Activated T-helper 1 cell treated with Interleukin-2 at 50 U/mL for 16 hours (primary cell): ENCODE results near the gene BCAT1.

Experiments used
- DNase-seq: peaks from one replicate; pipeline ENCODE4 v3.0.0-alpha.2; 2020; ENCODE audit warnings: low read depth

The BCAT1 gene, protein sequence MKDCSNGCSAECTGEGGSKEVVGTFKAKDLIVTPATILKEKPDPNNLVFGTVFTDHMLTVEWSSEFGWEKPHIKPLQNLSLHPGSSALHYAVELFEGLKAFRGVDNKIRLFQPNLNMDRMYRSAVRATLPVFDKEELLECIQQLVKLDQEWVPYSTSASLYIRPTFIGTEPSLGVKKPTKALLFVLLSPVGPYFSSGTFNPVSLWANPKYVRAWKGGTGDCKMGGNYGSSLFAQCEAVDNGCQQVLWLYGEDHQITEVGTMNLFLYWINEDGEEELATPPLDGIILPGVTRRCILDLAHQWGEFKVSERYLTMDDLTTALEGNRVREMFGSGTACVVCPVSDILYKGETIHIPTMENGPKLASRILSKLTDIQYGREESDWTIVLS

DNA sequence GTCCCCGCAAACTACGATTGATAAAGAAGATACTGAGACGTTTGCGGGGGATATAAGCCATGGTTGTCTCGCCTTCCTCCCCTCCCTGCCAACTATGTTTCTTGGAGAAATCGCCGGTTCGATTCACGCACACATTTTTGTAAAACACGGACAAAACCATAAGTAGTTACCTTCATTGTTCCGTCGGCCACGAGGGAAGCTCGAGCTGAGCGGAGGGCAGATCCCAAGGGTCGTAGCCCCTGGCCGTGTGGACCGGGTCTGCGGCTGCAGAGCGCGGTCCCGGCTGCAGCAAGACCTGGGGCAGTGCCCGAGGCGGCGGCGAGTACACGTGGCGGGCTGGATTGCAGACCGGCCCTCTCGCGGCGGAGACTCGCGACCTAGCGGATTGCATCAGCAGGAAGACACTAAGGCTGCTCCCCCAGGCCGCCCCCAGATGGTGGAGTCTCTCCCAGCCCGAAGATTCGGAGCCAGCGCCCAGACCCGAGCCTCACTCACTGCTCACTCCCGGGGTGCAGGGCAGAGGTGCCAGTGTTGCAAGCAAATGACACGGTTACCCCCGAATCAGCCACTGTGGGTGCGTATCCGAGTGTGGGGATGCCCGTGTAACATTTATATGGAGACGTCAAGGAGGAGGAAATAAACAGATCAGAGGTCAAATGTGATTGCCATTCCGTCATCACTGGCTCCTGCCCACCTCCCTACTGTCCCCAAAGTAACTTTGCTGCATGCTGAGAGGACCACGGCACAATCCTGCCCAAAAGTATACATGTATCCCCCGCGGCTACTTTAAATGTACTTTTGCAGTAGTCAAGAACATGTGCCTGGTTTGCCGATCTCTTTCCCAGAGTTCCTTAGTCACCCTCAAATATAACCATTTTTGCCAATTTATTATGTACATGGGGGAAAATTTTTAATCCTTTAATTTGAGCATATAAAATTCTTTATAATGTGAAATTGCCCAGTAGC lies at the start of gene BCAT1:
Gene BCAT1 (minus strand): TSS at position 345 of the 966 bp plus-strand sequence. CDS start 169 bp downstream, at position 176.
- no peak for DNase-seq

DNA sequence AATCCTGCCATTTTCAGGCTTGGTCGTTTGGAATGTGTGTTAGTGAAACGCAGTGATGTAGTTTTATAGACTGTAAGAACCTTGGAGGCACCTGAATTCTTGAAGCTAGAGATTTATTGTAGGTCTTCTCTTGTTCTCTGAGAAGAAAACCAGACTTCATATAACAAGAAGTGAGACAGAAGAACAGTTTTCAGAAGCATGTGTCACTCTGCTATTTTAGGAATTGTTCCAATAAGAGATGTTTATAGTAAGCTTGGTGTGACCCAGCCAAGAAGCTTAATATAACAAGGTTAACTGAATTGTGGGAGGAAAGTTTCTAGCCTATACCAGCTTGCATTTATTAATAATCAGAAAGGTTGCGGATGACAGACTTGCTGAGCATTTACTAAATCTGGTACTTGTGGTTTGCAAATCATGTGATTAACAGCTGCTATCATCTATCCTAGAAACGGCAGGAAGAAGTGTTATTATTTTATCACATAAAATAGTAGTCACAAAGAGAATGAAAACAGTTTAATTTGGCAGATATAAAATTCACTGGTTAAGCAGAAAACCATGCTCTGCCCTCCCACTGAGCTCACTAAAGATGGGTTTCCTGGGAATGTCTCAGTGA lies 49.2 kb upstream of the BCAT1 start:
- no peak for DNase-seq

DNA sequence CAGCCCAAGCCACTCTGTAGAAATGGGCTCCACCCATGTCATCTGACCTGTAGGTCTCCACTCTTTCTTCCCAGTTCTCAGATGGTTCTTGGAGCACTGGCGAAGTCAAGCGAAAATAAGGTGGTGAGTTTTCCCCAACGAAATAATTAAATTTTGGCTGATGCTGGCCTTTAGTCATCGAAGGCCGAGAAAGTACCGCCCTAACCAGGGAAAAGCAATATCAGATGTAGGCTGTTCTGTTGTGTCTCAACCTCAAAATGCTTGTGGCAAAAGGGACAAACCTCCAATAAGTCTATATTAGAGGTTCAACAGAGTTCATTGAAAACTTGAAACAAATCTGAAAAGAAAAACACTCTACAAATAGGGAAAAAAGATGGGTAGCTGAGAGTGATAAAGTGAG lies 48.6 kb upstream of the BCAT1 start:
- no peak for DNase-seq

DNA sequence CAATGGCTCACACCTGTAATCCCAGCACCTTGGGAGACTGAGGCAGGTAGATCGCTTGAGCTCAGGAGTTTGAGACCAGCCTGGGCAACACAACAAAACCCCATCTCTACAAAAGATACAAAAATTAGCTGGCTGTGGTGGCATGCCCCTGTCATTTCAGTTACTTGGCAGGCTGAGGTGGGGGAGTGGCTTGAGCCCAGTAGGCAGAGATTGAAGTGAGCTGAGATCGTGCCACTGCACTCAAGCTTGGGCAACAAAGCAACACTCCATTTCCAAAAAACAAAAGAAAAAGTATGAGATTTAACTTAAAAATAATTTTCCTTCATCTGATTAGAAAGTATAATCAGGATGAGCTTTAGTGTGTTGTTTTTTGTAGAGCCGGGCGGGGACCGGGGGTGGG lies 47.9 kb upstream of the BCAT1 start:
- DNase-seq = no peak

DNA sequence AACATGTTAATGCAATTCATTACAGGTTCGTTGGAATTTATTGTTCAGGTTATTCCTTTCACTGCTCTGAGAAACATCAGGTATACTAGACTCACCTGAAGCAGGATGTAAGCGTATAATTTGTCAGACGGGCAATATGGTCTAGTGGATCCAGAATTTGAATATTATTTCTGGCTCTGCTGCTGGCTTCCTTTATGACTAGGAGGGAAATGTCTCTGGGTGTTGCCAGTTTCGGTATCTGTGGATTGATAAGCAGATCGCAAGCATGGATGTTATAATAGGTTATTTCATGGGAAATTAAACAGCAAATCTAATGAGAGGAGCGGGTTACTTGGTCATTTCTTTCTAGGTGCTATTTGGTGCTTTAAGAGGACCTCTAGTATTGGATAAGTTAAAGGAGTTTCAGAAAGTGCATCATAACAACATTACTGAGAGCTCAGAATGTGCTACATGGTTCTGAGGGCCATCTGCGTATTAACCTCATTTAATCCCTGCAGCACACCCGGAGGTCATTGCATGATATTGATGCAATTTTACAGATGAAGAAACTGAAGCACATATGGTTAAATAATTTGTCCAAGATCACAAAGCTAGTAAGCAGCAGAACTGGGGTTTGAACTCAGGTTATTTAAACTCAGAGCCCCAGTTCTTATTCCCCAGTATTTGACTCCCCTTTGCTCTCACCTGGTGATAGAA lies 47.3 kb upstream of the BCAT1 start:
- DNase-seq = no peak

GRCh38 chr12:24993793-24994192 lies 44.9 kb upstream of the BCAT1 start:
- DNase-seq = no peak

DNA sequence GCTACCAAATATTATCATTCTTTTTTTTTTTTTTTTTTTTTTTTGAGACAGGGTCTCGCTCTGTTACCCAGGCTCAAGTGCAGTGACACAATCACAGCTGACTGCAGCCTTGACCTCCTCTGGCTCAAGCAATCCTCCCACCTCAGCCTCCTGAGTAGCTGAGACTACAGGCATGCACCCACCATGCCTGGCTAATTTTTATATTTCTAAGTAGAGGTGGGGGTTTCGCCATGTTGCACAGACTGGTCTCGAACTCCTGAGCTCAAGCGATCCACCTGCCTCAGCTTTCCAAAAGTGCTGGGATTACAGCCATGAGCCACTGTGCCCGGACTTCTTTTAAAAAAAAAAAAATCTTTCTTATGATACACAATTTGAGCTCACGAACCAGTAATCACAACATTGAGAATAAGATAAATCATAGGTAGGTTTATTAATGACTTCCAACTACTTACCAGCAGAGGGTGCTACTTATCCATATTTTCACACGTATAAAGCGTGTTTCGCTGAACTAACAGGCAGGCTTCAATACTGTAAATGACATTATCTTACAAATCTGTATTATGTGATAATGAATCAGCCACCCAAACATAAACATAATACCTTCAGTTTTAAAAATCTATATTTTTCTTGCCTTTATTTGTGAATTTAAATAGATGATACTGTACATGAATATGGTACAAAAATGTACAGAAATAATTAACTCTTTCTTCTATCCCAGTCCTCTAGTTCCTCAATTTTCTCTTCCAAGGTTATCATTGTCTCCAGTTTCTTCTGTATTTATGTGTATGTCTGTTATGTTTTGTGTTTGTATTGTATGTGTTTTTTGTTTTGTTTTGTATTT lies 42.5 kb upstream of the BCAT1 start:
- no peak for DNase-seq

DNA sequence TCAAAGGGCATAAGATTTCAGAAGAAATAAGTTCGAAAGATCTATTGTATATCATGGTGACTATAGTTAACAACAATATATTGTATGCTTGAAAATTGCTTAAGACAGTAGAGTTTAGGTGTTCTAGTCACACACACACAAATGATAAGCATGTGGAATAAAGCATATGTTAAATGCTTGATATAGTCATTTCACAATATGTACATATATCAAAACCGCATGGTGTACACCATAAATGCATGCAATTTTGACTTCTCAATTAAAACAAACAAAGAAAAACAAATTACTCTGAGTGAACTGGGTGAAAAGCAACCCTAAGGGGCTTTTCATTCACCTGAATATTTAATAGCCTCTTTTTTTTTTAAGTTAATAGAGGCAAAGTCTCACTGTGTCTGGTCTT lies 40.3 kb upstream of the BCAT1 start:
- DNase-seq = no peak

DNA sequence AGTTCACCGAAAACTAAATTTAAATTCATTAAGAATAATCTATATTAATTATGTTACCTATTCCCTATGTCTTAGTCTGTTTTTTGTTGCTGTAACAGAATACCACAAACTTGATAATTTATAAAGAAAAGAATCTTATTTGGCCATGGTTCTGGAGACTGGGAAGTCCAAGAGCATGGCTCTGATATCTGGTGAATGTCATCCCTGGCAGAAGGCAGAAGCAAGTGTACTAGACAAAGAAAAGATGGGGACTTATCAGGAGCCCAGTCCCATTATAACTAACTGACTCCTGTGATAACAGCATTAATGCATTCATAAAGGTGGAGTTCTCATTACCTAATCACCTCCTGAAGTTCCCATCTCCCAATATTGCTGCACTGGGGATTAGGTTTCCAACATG lies 33.3 kb upstream of the BCAT1 start:
- DNase-seq = no peak

GRCh38 chr12:24979976-24980730 lies 31.3 kb upstream of the BCAT1 start:
- DNase-seq = no peak

GRCh38 chr12:24979329-24979728 lies 30.4 kb upstream of the BCAT1 start:
- DNase-seq = no peak

GRCh38 chr12:24977711-24978110 lies 28.8 kb upstream of the BCAT1 start:
- DNase-seq = no peak

DNA sequence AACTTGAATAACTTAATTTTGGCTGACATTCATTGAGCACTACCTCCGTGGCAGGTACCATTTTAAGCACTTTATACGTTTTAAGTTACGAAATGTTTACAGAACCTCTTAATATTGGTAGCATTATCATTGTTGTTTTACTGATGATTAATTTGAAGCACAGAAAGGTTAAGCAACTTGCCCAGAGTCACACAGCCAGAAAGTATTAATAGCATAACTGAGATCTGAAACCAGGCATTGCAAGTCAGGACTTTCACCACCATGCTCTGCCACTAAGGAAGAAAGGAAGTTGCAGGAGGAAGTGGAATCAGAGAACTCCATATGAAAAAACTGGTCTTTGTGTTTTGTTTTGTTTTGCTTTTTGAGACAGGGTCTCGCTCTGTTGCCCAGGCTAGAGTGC lies 28.2 kb upstream of the BCAT1 start:
- no peak for DNase-seq

GRCh38 chr12:24975425-24975824 lies 26.5 kb upstream of the BCAT1 start:
- DNase-seq = no peak

- no peak for DNase-seq
Observed at GRCh38 chr12:24974216-24974615, 25.3 kb upstream of the BCAT1 start.

- no peak for DNase-seq
Observed at GRCh38 chr12:24972078-24972477, 23.2 kb upstream of the BCAT1 start.

DNA sequence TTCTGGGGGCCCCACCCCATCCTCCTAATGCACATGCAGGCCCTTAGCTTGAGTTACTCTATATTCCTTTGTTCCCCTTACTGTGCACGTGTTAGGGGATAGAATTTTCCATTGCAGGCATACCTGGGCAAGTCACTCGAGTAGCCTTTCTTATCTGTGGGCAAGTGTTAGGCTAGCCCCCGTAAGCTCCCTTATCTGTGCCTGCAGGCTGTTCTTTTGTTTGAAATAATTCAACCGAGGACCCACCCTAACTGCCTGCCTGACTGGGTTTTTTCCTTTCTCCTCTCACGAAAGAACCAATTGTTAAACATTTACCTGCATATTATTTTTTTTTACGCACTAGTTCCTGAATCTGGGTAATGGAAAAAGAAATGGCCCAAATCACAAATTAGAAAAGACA lies 21.3 kb upstream of the BCAT1 start:
- no peak for DNase-seq

DNA sequence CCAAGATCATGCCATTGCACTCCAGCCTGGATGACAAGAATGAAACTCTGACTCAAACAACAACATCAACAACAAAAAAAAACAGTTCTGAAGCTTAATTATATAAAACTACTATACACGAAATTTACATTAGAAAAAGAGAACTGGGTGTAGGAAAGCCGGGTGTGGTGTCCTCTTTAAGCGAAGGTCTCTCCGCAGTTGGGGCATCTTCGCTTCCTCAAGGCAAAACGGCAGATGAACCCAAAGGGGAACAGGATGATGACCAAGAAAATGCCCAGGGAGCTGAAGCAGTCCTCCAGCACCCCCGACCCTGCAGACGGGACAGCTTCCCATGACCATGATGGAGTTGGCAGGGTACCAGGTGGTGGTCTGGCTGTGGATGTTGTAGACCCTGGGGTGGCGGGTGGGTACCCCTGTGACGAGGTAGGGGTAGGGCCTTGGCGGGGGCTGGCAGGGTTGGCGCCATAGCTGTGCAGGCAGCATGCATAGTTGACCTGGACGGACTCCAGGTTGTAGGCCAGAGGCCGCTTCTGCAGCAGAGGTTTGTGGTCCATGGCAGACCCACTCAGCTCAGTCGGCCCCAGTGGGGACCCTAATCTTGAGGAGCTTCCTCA lies 18.2 kb upstream of the BCAT1 start:
- DNase-seq = no peak

DNA sequence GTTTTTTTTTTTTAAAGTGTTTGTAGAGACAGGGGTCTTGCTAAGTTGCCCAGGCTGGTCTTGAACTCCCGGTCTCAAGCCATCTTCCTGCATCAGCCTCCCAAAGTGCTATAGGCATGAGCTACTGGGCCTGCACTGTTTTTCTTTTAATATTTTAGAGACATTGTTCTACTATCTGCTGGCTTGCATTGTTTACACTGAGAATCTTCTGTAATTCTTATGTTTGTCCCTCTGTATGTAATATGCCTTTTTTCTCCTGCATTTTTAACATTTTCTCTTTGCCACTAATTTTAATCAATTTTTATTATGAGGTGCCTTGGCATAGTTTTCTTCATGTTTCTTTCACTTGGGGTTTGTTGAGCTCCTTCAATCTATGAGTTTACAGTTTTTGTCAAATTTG lies 15.4 kb upstream of the BCAT1 start:
- DNase-seq = no peak
